K562 (cell line): ENCODE results near the gene LRCOL1. TPM values are rescaled to one million over a fixed set of nuclear protein-coding genes. Genes with fewer than 3 reads are reported as not detected.

Source experiments
- GATA2 ChIP-seq: sonication (generic); formaldehyde crosslinking; IDR thresholded peaks from 2 replicates; pipeline ENCODE4 v1.4.0; 2020; ENCODE audit warnings: mild to moderate bottlenecking, missing genetic modification reagents
- GTF2B ChIP-seq: IDR thresholded peaks from 2 replicates; pipeline ENCODE4 v1.6.1; 2011; ENCODE audit not compliant: insufficient read length; ENCODE audit errors: extremely low read depth
- KAT2B ChIP-seq: IDR thresholded peaks from one replicate; pipeline ENCODE4 v1.6.1; 2012; ENCODE audit warnings: low read depth, mild to moderate bottlenecking, control low read depth, inconsistent platforms, low read length, moderate library complexity
- KLF6 ChIP-seq: fragments of 250-450 bp; sonication (Bioruptor Pico); IDR thresholded peaks from 2 replicates; pipeline ENCODE4 v1.4.0; 2020; ENCODE audit warnings: mild to moderate bottlenecking, moderate library complexity, borderline replicate concordance
- MGA ChIP-seq: fragments of 450-650 bp; IDR thresholded peaks from 2 replicates; pipeline ENCODE4 v1.6.1; 2016; ENCODE audit warnings: mild to moderate bottlenecking, moderate library complexity
- RCOR1 ChIP-seq, 2 experiments: IDR thresholded peaks; 2 replicates each; pipeline ENCODE4 v1.6.1; 2012; ENCODE audit warnings: low read depth in 2 of 2, low read length in 2 of 2, borderline replicate concordance in 1 of 2, improper control_type of control experiment in 1 of 2
- TOE1 ChIP-seq, 2 experiments: fragments of 450-650 bp in 1 of 2; sonication (generic) in 1 of 2; formaldehyde crosslinking in 1 of 2; IDR thresholded peaks; 2 replicates each; pipeline versions ENCODE4 v1.7.1 to v1.8.0; 2016 to 2022; ENCODE audit warnings: borderline replicate concordance in 2 of 2, mild to moderate bottlenecking in 2 of 2, antibody characterized with exemption in 1 of 2, inconsistent platforms in 1 of 2, low read depth in 1 of 2, missing genetic modification reagents in 1 of 2, moderate library complexity in 1 of 2
- ZBTB7A ChIP-seq: IDR thresholded peaks from 2 replicates; pipeline ENCODE4 v1.6.1; 2011; ENCODE audit warnings: low read depth, mild to moderate bottlenecking, low read length, moderate library complexity, borderline replicate concordance; ENCODE audit not compliant: control insufficient read depth
- ZNF449 ChIP-seq: fragments of 250-450 bp; sonication (Bioruptor Pico); IDR thresholded peaks from 2 replicates; pipeline ENCODE4 v1.8.0; 2022; ENCODE audit warnings: moderate library complexity, mild to moderate bottlenecking, inconsistent platforms
- ZNF707 ChIP-seq: fragments of 250-450 bp; sonication (Bioruptor Pico); conservative IDR thresholded peaks from 2 replicates; pipeline ENCODE4 v1.8.0; 2022; ENCODE audit warnings: inconsistent platforms, mild to moderate bottlenecking, moderate library complexity
- polyA plus RNA-seq, 8 experiments: library from polyadenylated mRNA; depleted of rRNA in 4 of 8; stranded (reverse) in 5 of 8; unstranded in 3 of 8; fragments of >200 nt; fragmentation: Nextera tagmentation in 2 of 8; fragmentation: Illumina TruSeq in 1 of 8; extraction: Ambion mirVana in 2 of 8; extraction: Trizol in 1 of 8; gene quantifications; 2 replicates each; pipeline versions ENCODE4 v1.2.1 to v1.2.3, GENCODE V29; 2011 to 2014; ENCODE audit warnings: inconsistent platforms in 1 of 8, missing spikeins in 1 of 8
- total RNA-seq, 7 experiments: library from RNA; depleted of rRNA in 6 of 7; stranded (reverse); fragments of >200 nt in 6 of 7; fragmentation: Illumina TruSeq in 2 of 7; extraction: Trizol in 2 of 7; gene quantifications; 2 replicates each; pipeline versions ENCODE4 v1.2.1 to v1.2.3, GENCODE V29; 2011 to 2021; ENCODE audit warnings: low replicate concordance in 1 of 7

LRCOL1 gene
- total and polyA plus RNA-seq, 9 of the 15 experiments (the other 6 are each of a cell fraction or from before 2014, with no cell fraction given), result not detected

DNA sequence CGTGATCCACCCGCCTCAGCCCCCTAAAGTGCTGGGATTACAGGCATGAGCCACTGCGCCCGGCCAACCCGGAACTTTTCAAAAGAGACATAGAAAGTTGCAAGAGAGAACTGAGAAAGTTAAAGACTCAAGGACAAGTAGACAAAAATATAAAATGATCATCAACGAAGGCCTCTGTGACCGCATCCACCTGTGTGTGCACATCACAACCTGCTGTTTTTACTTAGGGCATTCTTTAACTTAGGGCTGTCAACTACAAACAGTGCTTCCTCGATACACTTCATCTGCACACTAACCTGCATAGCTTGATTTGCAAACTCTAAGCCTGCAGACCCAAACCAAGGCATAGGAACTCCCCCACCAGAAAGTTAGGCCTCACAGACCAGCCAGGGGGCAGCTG, 23.0 kb upstream of the LRCOL1 start (continued):
- TF ChIP-seq ZNF449 (CRISPR knock-in tag) (no peak), KLF6 (CRISPR knock-in tag) (no peak), MGA (no peak), ZBTB7A (no peak), GTF2B (no peak), KAT2B (no peak), GATA2 (CRISPR knock-in tag) (no peak), ZNF707 (no peak), RCOR1 (IDR thresholded peaks at IDR 0.05; ENCODE audit: borderline replicate concordance in 1 of 2, low read depth in 2 of 2, low read length in 2 of 2) (no peak), TOE1 (IDR thresholded peaks at IDR 0.05; ENCODE audit: borderline replicate concordance) (no peak), TOE1 (CRISPR knock-in tag; IDR thresholded peaks at IDR 0.05; ENCODE audit: borderline replicate concordance, low read depth) (no peak)
